Keratinocyte (primary cell): ENCODE results near the gene DCHS1. TPM values are rescaled to one million over a fixed set of nuclear protein-coding genes. Genes with fewer than 3 reads are reported as not detected.
"Not testable (repeated sequence)": the region's sequence is repeated elsewhere in the genome, so short reads cannot be mapped to it uniquely, and the experiment has no call there.

ENCODE experiments used
- DNase-seq: peaks from one replicate; pipeline ENCODE4 v3.0.0-alpha.2; 2011; ENCODE audit warnings: low read depth, missing footprints, low spot score
- FAIRE-seq: peaks from 2 replicates; lab custom pipeline; 2011; peaks lifted over from hg19 to GRCh38; lab: Jason Lieb, UNC
- H2AFZ ChIP-seq: 2 replicates; pipeline ENCODE4 v1.6.0; 2012; ENCODE audit warnings: low read length, control low read depth, inconsistent platforms; ENCODE audit not compliant: control insufficient read depth
- H3K27ac ChIP-seq: 2 replicates; pipeline ENCODE4 v1.5.1; 2011; ENCODE audit warnings: low read length; ENCODE audit not compliant: control insufficient read depth, insufficient read depth
- H3K27me3 ChIP-seq: 3 replicates; pipeline ENCODE4 v1.6.0; 2011; ENCODE audit warnings: low read length; ENCODE audit not compliant: control insufficient read depth, insufficient read depth; ENCODE audit errors: extremely low read depth
- H3K36me3 ChIP-seq, 2 experiments: 2 replicates in 1 of 2; 3 replicates in 1 of 2; pipeline ENCODE4 v1.5.1; 2011; ENCODE audit warnings: low read length in 2 of 2, mild to moderate bottlenecking in 1 of 2; ENCODE audit not compliant: control insufficient read depth in 2 of 2, insufficient read depth in 2 of 2; ENCODE audit errors: extremely low read depth in 1 of 2
- H3K4me1 ChIP-seq: 3 replicates; pipeline ENCODE4 v1.5.1; 2011; ENCODE audit warnings: low read length; ENCODE audit not compliant: control insufficient read depth, insufficient read depth; ENCODE audit errors: extremely low read depth
- H3K4me2 ChIP-seq: 3 replicates; pipeline ENCODE4 v1.6.0; 2011; ENCODE audit warnings: low read depth, low read length; ENCODE audit not compliant: control insufficient read depth, insufficient read depth; ENCODE audit errors: extremely low read depth
- H3K4me3 ChIP-seq, 3 experiments: fragments of 200-600 bp in 1 of 3; sonication (generic) in 1 of 3; 2 replicates in 2 of 3; 3 replicates in 1 of 3; pipeline ENCODE4 v1.5.1; 2011 to 2016; ENCODE audit warnings: low read length in 3 of 3, mild to moderate bottlenecking in 3 of 3, control low read depth in 2 of 3, inconsistent platforms in 1 of 3, low read depth in 1 of 3, mixed read lengths in 1 of 3, mixed run types in 1 of 3, moderate library complexity in 1 of 3; ENCODE audit not compliant: control insufficient read depth in 2 of 3, insufficient read depth in 2 of 3; ENCODE audit errors: extremely low read depth in 1 of 3
- H3K79me2 ChIP-seq: 2 replicates; pipeline ENCODE4 v1.6.0; 2012; ENCODE audit warnings: low read length; ENCODE audit not compliant: control insufficient read depth, insufficient read depth
- H3K9ac ChIP-seq: 3 replicates; pipeline ENCODE4 v1.6.0; 2011; ENCODE audit warnings: low read length; ENCODE audit not compliant: control insufficient read depth, insufficient read depth; ENCODE audit errors: extremely low read depth
- H3K9me1 ChIP-seq: 3 replicates; pipeline ENCODE4 v1.6.0; 2011; ENCODE audit warnings: low read length; ENCODE audit not compliant: control insufficient read depth, insufficient read depth; ENCODE audit errors: extremely low read depth
- H3K9me3 ChIP-seq: 2 replicates; pipeline ENCODE4 v1.5.1; 2012; ENCODE audit warnings: low read depth, low read length; ENCODE audit not compliant: control insufficient read depth
- H4K20me1 ChIP-seq: 3 replicates; pipeline ENCODE4 v1.6.0; 2011; ENCODE audit warnings: low read length; ENCODE audit not compliant: control insufficient read depth, insufficient read depth; ENCODE audit errors: extremely low read depth
- EZH2 ChIP-seq: IDR thresholded peaks from one replicate; pipeline ENCODE4 v1.6.1; 2012; ENCODE audit warnings: inconsistent platforms, mild to moderate bottlenecking, low read length, moderate library complexity
- dilution Hi-C: fragments of 300-500 bp; cut with MboI; formaldehyde crosslinking; loops from one replicate; pipeline ENCODE4 v1.7.0; 2020; ENCODE audit warnings: low sequenced_read_pairs; ENCODE audit not compliant: extremely low pct_ligation_motif_present
- polyA plus RNA-seq, 5 experiments: library from polyadenylated mRNA; depleted of rRNA in 3 of 5; stranded (reverse) in 3 of 5; stranded (forward) in 1 of 5; unstranded in 1 of 5; fragments of >200 nt; gene quantifications; 1 replicate in 1 of 5; 2 replicates in 3 of 5; 3 replicates in 1 of 5; pipeline versions ENCODE4 v1.2.1 to v1.2.3, GENCODE V29; 2011 to 2012; ENCODE audit warnings: missing spikeins in 2 of 5, low read depth in 1 of 5, low replicate concordance in 1 of 5
- TF ChIP-seq, protein P1 (sequence below), 3 experiments: IDR thresholded peaks in 1 of 3; conservative IDR thresholded peaks in 1 of 3; optimal IDR thresholded peaks in 1 of 3; 2 replicates in 2 of 3; 3 replicates in 1 of 3; pipeline versions ENCODE3 to v1.5.1; 2011; ENCODE audit warnings: low read length in 3 of 3, mild to moderate bottlenecking in 3 of 3, moderate library complexity in 2 of 3, control low read depth in 1 of 3, inconsistent platforms in 1 of 3; ENCODE audit not compliant: insufficient read depth in 2 of 3; ENCODE audit errors: extremely low read depth in 1 of 3

The DCHS1 gene
- polyA plus RNA-seq, 1 donor (not counting 4 experiments of a cell fraction or from before 2014, with no cell fraction given) = 0.03 TPM

DNA sequence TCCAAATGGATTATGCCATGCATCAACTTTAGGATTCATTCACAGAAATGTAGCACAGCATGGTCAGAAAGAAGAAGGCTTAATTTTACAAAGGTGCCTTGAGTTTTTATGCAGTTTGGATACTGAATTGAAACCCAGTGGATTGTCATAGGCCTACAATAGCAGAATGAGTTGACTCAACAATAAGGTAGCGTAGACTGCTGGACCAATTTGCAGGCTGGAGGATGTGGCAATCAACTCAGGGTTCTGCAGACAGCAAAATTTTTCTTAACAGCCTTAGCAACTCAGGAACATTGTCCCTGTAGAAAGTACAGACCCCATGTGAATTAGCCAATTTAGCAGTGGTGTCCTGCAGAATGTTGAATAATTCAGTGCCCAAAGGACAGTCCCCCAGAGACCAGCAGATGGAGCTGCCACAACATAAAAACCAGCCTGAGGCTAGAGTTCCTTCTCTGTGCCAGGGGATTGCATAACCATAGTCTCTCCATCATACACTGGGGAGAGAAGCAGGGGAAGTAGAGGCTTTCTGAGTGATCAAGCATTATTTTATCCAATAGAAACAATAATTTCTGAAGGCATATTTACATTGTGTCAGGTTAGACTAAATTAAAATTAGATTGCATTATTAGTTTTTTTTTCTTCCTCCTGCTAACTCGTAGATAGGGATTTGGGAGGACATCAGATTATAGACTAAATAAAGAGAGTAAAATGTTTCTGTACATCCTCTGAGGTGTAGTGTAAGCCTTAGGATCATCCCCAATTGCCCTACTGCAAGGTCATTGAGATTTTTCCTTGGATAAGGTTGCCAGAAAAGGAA, 47.8 kb upstream of the DCHS1 start:
- Histone ChIP-seq H3K9ac (no peak overlapping the region), H3K4me2 (no peak overlapping the region), H3K79me2 (no peaks in the 10 kb centered on the region), H4K20me1 (no peaks in the 10 kb centered on the region), H3K36me3 (no peaks in the 10 kb centered on the region), H3K9me3 (no peaks in the 10 kb centered on the region), H3K4me1 (no peaks in the 10 kb centered on the region), H2AFZ (no peak overlapping the region), H3K27ac (no peak overlapping the region), H3K4me3 (no peak overlapping the region), H3K27me3 (no peaks in the 10 kb centered on the region), H3K9me1 (no peaks in the 10 kb centered on the region)
- dilution Hi-C loops = no loop called here
- DNase-seq (no peak), FAIRE-seq (peak; percentile 81)
- TF ChIP-seq, protein P1, sequence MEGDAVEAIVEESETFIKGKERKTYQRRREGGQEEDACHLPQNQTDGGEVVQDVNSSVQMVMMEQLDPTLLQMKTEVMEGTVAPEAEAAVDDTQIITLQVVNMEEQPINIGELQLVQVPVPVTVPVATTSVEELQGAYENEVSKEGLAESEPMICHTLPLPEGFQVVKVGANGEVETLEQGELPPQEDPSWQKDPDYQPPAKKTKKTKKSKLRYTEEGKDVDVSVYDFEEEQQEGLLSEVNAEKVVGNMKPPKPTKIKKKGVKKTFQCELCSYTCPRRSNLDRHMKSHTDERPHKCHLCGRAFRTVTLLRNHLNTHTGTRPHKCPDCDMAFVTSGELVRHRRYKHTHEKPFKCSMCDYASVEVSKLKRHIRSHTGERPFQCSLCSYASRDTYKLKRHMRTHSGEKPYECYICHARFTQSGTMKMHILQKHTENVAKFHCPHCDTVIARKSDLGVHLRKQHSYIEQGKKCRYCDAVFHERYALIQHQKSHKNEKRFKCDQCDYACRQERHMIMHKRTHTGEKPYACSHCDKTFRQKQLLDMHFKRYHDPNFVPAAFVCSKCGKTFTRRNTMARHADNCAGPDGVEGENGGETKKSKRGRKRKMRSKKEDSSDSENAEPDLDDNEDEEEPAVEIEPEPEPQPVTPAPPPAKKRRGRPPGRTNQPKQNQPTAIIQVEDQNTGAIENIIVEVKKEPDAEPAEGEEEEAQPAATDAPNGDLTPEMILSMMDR (optimal IDR thresholded peaks at IDR 0.05 in 1 of 3, IDR thresholded peaks at IDR 0.05 in 1 of 3, conservative IDR thresholded peaks at IDR 0.05 in 1 of 3; ENCODE audit: extremely low read depth in 1 of 3, insufficient read depth in 2 of 3, low read length in 3 of 3) = peak; percentile 67 to 73 (median 70)
- no peak for TF ChIP-seq EZH2

DNA sequence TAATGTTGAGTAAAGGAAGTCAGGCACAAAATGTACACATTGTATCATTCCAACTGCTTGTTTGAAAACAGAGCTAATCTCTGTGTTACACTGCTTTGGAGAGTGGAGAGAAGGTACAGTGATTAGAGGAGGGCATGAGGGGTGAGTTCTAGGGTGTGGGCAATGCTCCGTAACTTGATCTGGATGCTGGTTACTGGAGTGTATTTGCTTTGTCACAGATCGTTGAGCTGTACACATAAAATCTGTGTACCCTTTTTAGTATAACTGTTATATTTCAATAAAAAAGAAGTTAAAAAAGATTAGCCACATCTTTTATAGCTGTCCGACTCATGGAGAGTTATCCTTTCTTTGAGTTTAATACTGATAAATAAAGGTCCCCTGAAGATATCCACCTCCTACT, 46.3 kb upstream of the DCHS1 start:
- H3K27ac ChIP-seq, H3K9me1 ChIP-seq, H3K27me3 ChIP-seq, H3K9ac ChIP-seq, DNase-seq, H3K9me3 ChIP-seq, H3K79me2 ChIP-seq, H3K4me2 ChIP-seq, H3K36me3 ChIP-seq, H3K4me1 ChIP-seq, H2AFZ ChIP-seq, dilution Hi-C loops, H3K4me3 ChIP-seq, H4K20me1 ChIP-seq: not testable (repeated sequence)
- peak; percentile 46 for FAIRE-seq
